Pons (tissue), 1 donor: ENCODE results near the gene KRTAP4-6.
"Not testable (repeated sequence)": the region's sequence is repeated elsewhere in the genome, so short reads cannot be mapped to it uniquely, and the experiment has no call there.

Source experiments
- DNase-seq: peaks from one replicate; pipeline ENCODE4 v3.0.0-alpha.2; 2016; ENCODE audit warnings: low spot score

The KRTAP4-6 gene

DNA sequence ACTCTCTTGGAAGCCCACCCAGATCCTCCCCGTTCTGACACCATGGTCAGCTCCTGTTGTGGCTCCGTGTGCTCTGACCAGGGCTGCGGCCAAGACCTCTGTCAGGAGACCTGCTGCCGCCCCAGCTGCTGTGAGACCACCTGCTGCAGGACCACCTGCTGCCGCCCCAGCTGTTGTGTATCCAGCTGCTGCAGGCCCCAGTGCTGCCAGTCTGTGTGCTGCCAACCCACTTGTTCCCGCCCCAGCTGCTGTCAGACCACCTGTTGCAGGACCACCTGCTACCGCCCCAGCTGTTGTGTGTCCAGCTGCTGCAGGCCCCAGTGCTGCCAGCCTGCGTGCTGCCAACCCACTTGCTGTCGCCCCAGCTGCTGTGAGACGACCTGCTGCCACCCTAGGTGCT, 35.0 kb downstream of the KRTAP4-6 start, which contains the start of gene KRTAP4-9:
Gene KRTAP4-9, plus strand, starts transcription at position 43 of the 400 bp plus-strand sequence. Its CDS starts 0 bp downstream, at position 43.
- DNase-seq, result not testable (repeated sequence)

DNA sequence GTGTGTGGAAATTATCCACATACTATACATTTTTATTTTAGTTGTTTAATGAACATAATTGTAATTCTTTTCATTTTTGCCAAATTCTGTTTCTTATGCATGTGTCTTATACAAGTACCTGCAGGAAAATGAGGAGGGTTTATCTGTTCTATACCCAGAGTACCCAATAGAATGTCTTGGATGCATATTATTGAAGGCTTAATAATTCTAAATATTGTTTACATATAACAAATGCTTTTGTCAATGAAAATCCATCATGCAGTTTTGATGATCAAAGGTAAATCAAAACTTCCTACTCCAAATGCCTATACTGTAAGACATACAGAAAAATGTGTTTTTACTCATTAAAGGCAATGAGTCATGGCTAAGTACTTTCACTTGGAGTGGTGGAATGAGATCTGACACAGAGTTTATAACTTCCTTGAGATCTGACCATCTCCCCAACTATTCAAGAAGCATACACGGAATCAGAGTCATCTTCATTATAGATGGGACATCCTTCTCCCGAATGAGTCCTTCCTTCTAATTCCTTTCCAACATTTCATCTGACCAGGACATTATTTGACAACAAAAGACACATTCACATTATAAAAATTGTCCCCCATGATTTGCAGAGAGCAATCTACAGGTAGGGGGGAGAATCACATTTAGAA, 35.8 kb downstream of the KRTAP4-6 start:
- not testable (repeated sequence) for DNase-seq

DNA sequence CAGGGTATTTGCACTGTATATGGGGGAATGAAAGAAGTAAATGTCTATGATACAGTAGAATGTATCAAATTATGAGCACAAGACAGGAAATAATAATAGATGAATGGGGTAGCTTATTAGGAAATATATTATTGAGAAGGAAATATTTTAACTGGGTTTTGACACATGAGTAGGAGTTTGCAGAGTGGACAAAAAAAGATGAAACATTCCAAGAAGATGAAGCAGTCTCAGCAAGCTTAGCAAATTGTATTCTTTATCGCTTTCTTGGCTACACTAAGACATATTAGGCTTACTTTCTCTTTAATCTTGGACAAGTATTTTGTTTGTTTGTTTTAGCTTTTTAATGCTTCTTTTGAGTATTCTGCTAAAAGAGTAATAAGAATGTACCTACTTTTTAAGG, 36.4 kb downstream of the KRTAP4-6 start:
- no peak for DNase-seq

DNA sequence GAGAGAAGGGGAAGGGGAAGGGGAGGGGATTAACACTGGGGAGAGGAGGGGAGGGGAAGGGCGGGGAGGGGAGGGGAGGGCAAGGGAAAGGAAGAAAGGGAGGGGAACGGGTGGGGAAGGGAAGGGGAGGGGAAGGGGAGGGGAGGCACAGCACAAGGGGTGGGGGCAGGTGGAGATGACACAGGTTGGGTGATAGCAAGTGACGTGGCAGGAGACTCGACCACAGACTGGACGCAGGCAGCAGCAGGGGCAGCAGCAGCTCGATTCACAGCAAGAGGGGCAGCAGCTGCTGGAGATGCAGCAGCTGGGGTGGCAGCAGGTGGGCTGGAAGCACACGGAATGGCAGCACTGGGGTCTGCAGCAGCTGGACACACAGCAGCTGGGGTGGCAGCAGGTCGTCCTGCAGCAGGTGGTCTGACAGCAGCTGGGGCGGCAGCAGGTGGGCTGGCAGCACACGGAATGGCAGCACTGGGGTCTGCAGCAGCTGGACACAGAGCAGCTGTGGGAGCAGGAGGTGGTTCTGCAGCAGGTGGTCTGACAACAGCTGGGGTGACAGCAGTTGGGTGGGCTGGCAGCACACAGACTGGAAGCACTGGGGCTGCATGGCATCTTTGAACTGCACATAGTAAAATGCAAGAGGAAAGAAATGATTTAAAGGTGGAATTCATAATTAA, 38.6 kb downstream of the KRTAP4-6 start, which contains the start of gene KRTAP4-16:
Gene KRTAP4-16, minus strand, starts transcription at position 624 of the 674 bp plus-strand sequence. Its CDS starts 0 bp downstream, at position 624.
- DNase-seq, result no peak

DNA sequence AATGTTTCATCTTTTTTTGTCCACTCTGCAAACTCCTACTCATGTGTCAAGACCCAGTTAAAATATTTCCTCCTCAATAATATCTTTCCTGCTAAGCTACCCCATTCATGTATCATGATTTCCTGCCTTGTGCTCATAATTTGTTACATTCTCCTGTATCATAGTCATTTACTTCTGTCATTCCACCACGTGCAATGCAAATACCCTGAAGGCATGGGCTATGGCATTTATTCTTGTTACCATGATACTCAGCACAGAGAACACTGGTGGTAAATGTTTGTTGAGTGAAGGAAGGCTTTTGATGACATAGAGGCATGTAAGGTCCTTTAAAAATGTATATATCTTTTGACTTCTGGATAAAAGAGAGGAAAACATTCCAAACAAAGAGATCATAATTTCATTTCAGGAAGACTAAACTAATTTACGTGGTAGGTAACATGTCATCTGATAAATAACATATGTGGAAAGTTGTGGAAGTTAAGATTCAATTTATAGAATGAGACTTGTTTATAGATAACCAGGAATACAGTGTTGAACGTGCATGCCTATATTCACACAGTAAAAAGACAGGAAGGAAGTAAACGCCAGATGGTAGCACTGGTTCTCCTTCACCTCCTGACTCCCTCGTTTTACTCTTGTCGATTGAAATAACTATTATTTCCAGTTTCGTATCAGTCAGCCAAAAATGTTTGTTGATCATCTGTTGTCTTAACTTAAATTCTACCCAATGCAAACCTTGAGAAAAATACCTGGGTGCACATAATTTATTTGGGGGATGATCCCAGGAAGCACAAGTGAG, 40.5 kb downstream of the KRTAP4-6 start:
- DNase-seq, result not testable (repeated sequence)

DNA sequence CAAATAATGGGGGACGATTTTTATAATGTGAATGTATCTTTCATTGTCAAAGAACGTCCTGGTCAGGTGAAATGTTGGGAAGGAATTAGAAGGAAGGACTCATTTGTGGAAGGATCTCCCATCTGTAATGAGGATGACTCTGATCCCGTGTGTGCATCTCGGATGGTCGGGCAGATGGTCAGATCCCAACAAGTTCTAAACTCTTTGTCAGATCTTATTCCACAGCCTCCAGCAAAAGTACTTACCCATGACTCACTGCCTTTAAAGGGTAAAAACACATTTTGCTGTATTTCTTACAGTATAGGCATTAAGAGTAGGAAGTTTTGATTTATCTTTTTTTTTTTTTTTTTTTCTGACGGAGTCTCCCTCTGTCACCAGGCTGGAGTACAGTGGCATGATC, 41.9 kb downstream of the KRTAP4-6 start:
- DNase-seq, result no peak

DNA sequence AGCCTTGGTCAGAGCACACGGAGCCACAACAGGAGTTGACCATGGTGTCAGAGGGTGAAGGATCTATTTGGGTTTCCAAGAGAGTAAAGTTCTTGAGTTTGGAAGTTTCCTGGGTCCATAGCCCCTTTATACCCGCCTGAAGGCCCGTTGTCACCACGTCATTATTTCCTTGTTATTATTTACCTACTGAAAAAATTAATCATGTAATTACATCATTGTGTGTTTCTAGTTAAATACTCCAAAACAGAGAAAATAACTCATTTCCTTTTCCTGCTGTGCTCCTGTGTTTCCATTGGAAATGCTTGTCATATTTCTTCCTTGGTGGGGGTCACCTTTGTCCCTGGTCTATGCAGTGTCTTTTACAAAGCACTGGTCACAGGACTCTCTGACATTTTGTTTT, 42.3 kb downstream of the KRTAP4-6 start, which contains the start of gene KRTAP4-8:
Gene KRTAP4-8, minus strand, starts transcription at position 101 of the 400 bp plus-strand sequence. Its CDS starts 58 bp downstream, at position 43.
- DNase-seq, result no peak

DNA sequence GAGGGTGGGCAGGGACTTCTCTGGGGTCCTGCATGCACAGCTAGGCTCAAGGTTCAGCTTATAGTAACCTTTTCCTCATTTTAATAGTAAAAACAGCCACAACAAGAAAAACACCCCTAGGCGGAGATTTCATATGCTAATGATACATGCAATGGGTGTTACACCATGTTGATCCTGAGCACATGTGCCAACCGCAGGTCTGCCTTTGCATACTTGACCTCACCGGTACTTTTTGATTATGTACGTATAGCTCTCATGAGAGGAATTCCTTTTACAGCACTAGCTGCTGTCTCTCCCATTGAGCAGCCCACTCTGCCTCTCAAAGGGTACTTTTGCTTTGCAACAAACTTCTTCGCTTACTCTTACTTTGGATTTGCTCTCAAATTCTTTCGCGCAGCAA, 44.3 kb downstream of the KRTAP4-6 start:
- DNase-seq, result no peak
